Left ventricle myocardium inferior (tissue), 1 donor: ENCODE results near the gene RFT1. TPM values are rescaled to one million over a fixed set of nuclear protein-coding genes. Genes with fewer than 3 reads are reported as not detected.

ENCODE experiments used
- DNase-seq: peaks from one replicate; pipeline ENCODE4 v3.0.0-alpha.2; 2020
- H3K27ac ChIP-seq: fragments of 200-600 bp; replicated peaks from 2 replicates; pipeline ENCODE4 v1.8.0; 2021
- H3K27me3 ChIP-seq: fragments of 200-600 bp; 2 replicates; pipeline ENCODE4 v1.8.0; 2021; ENCODE audit warnings: low read depth
- H3K36me3 ChIP-seq: fragments of 200-600 bp; 2 replicates; pipeline ENCODE4 v1.8.0; 2021
- H3K4me1 ChIP-seq: fragments of 200-600 bp; 2 replicates; pipeline ENCODE4 v1.8.0; 2021
- H3K4me3 ChIP-seq: fragments of 200-600 bp; 2 replicates; pipeline ENCODE4 v1.8.0; 2021; ENCODE audit warnings: mild to moderate bottlenecking, moderate library complexity
- H3K9me3 ChIP-seq: fragments of 200-600 bp; replicated peaks from 2 replicates; pipeline ENCODE4 v1.8.0; 2021
- intact Hi-C: fragments of 100-400 bp; cut with micrococcal nuclease; formaldehyde crosslinking; loops from one replicate; pipeline ENCODE4 v1.11.0; 2022
- total RNA-seq: library from RNA; stranded (reverse); fragmentation: NEBNext Ultra II Directional; extraction: Animal tissue kit (Norgen Biotek cat#: 25700); gene quantifications from one replicate; pipeline ENCODE4 v1.2.1, GENCODE V29; 2021
- TF ChIP-seq, protein P1 (sequence below): fragments of 200-600 bp; IDR thresholded peaks from 2 replicates; pipeline ENCODE4 v1.8.0; 2021; ENCODE audit warnings: antibody characterized with exemption, mild to moderate bottlenecking, borderline replicate concordance
- donor health status: DM: no; HTN: yes; CAD: no; lungs with severe emphysema.

The RFT1 gene
- total RNA-seq, 1 donor from 2014 or later, result 9.4 TPM

DNA sequence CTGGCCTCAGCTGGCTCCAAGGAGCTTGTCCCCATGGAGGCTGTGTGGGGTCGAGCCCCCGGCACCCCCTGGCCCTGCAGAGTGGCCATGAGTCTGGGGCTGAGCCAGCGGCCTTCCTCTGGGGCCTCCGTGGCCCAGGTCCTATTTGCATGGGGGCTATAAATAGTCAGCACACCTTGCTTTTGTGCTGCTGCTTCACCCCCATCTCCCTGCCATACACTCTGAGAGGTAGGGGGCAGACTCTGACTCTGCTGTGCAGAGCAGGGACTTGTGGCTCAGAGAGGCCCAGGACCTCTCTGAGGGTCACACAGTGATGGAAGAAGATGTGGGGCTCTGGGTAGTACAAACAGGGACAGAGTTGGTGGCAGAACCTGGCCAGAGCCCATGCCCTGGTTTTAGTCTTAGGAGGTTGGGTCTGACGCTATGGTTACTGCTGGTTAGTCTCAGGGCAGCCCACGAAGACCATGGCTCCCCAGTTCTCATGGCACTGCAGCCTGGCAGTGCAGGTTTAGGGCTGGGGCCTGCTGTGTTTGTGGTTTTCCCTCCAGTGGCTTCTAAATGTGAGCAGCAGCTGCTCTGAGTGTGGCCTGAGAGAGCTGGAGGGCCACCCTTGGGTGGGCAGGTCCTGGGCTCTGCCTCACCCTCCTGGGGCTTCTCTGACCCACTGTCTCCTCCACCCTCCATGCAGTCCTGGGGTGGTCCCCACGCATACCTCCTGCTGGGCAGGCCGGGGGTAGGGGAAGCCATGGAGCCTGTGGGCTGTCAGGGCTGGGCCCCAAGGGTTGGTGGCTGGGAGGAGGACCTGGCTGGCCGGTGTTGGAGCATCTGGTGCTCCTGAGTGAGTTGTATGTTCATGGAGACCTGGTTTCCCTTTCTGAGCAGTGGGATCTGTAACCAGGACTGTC, 44.4 kb upstream of the RFT1 start:
- TF ChIP-seq, protein P1, sequence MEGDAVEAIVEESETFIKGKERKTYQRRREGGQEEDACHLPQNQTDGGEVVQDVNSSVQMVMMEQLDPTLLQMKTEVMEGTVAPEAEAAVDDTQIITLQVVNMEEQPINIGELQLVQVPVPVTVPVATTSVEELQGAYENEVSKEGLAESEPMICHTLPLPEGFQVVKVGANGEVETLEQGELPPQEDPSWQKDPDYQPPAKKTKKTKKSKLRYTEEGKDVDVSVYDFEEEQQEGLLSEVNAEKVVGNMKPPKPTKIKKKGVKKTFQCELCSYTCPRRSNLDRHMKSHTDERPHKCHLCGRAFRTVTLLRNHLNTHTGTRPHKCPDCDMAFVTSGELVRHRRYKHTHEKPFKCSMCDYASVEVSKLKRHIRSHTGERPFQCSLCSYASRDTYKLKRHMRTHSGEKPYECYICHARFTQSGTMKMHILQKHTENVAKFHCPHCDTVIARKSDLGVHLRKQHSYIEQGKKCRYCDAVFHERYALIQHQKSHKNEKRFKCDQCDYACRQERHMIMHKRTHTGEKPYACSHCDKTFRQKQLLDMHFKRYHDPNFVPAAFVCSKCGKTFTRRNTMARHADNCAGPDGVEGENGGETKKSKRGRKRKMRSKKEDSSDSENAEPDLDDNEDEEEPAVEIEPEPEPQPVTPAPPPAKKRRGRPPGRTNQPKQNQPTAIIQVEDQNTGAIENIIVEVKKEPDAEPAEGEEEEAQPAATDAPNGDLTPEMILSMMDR, result no peak
- Histone ChIP-seq H3K4me1 (peaks cover 7% of the 10 kb centered on the region), H3K4me3 (no peak overlapping the region), H3K27me3 (no peaks in the 10 kb centered on the region), H3K9me3 (no peaks in the 10 kb centered on the region), H3K27ac (no peak overlapping the region), H3K36me3 (peaks cover 15% of the 10 kb centered on the region)
- no peak for DNase-seq
- intact Hi-C loops, result no loop called here

DNA sequence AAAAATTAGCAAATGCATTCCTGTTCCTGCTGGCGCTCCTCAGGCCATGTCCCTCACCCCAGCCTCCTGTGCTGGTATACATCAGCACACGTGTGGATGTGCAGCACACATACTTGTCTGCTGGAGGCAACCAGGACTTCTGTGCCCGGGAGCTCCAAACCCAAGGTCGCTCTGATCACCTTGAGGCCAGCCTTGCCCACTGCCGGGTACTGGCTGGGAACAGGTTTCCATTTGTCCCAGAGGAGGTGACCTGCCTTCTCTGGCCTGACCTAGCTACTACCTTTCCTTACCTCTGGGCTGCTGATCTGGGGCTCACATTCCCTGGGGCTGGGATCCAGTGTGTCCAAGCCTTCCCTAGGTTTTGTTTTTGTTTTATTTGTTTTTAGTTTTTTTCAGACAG, 42.9 kb upstream of the RFT1 start:
- intact Hi-C loops, result no loop called here
- H3K4me1 ChIP-seq, result peaks cover 9% of the 10 kb centered on the region
- no peak overlapping the region for H3K4me3 ChIP-seq
- TF ChIP-seq, protein P1, result no peak
- no peak for DNase-seq
- no peaks in the 10 kb centered on the region for H3K27me3 ChIP-seq
- peaks cover under 1% of the 10 kb centered on the region for H3K36me3 ChIP-seq
- no peaks in the 10 kb centered on the region for H3K9me3 ChIP-seq
- H3K27ac ChIP-seq, result no peak overlapping the region

DNA sequence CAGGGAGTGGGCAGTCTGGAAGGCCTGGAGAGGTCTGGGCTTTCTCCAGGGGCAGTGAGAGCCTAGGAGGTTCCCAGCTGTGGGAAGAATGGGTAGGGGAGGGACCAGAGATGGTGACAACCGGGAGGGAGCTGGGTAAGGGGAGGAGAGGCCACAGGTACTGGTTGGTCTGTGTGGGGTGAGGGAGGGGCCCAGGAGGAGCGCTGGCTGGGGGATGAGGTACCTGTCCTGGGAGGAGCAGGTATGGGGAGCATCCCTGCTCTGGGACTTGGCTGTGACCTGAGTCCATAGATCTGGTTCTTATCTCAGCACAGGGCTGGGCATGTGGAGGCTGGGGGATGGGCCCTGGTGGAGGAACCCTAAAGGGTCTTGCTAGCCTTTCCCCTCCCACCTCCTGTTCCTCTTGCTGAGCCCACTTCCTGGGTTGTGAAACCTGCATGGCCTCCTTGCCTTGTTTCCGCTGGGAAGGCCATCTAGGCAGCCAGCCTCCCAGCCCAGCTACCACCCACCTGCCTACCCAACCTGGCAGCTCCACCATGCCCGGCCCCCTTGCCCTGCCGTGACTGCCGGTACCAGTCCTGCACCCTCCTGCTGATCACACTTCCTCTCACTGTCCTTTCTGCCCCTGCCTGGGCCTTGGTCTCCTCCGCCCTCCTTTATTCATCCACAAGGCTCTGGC, 41.7 kb upstream of the RFT1 start:
- Histone ChIP-seq H3K36me3 (no peaks in the 10 kb centered on the region), H3K27me3 (no peaks in the 10 kb centered on the region), H3K4me1 (peaks cover 20% of the 10 kb centered on the region), H3K4me3 (no peak overlapping the region), H3K9me3 (no peaks in the 10 kb centered on the region), H3K27ac (no peak overlapping the region)
- intact Hi-C loops, result no loop called here
- TF ChIP-seq, protein P1, result no peak
- no peak for DNase-seq

DNA sequence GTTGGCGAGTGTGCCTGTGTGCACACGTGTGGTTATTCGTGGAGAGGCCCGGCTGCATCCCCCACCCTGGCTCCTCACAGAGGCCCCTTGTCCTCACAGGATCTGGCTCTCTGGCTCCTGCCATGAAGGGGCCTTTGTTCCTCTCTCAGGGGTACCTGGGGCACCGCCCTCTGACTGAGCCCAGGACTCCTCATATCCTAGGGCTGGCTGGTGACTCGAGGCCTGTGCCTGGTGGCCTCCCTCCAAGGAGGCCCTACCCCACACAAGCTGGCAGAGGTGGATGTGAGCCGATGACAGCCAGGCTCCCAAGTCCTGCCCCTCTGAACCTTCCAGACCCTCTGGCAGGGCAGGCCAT, 40.8 kb upstream of the RFT1 start:
- DNase-seq, result no peak
- Histone ChIP-seq H3K9me3 (no peaks in the 10 kb centered on the region), H3K27me3 (no peaks in the 10 kb centered on the region), H3K36me3 (no peaks in the 10 kb centered on the region), H3K4me1 (peaks cover 29% of the 10 kb centered on the region), H3K4me3 (no peak overlapping the region), H3K27ac (no peak overlapping the region)
- intact Hi-C loops, result no loop called here
- TF ChIP-seq, protein P1, result no peak

DNA sequence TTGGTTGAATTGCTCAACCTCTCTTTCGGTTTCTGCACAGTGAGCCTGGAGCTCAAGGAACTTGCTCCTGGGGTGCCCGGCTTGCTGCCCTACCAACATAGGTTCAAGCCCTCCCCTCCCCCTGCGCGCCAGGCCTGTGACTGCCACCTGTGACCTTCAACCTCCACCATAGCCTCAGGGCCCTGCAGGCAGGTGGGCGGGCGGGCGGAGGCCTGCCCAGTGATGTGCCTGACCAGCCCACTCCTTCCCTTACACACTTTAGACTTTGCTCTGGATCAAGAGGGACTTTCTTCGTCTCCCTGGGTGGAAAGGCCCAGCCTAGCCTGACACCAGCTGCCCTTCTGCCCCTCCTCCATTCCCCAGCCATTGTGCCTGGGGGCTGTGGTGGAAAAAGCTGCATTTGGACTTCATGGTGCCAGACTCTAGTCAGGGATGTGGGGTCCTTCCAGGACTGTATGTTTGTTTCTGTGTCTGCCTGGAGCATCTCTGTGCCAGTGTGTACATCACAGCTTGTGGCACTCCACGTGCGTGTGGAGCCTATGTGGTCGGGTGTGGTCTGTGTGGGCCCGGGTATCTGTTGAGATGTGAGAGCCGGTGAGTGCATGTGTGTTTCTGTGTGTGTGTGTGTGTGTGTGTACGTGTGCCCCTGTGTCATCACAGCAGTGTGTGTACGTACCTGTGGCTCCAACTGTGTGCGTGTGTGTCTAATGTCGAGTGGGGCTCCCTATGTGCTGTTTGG, 40.3 kb upstream of the RFT1 start:
- Histone ChIP-seq H3K27ac (no peak overlapping the region), H3K9me3 (no peaks in the 10 kb centered on the region), H3K27me3 (no peaks in the 10 kb centered on the region), H3K4me3 (peak overlapping the region; percentile 23), H3K36me3 (no peaks in the 10 kb centered on the region), H3K4me1 (peaks cover 29% of the 10 kb centered on the region)
- intact Hi-C loops, result no loop called here
- no peak for DNase-seq
- TF ChIP-seq, protein P1, result no peak
